Upper lobe of left lung (tissue), 6 donors: ENCODE measurements around the gene TRAP1. TPM values are rescaled to one million over a fixed set of nuclear protein-coding genes. Genes with fewer than 3 reads are reported as not detected.
A peak's percentile ranks its signal among the peaks of the same experiment; 100 is the strongest.

Experiments
- ATAC-seq, 2 donors: fragments of 200-7000 bp; cut with Tn5 transposase; one replicate each; pipeline ENCODE4 v1.9.1; 2022; ENCODE audit warnings: mild to moderate bottlenecking in 2 of 2, moderate library complexity in 2 of 2; ENCODE audit not compliant: low FRiP score in 2 of 2
- DNase-seq, 2 donors: peaks; one replicate each; pipeline ENCODE4 v3.0.0-alpha.2; 2019 to 2020
- H3K27ac ChIP-seq, 4 donors: fragments of 200-600 bp; sonication (generic); one replicate each; pipeline ENCODE4 v1.5.1; 2016 to 2019
- H3K27me3 ChIP-seq, 4 donors: fragments of 200-600 bp; sonication (generic); one replicate each; pipeline ENCODE4 v1.5.1; 2017 to 2019
- H3K36me3 ChIP-seq, 4 donors: fragments of 200-600 bp; sonication (generic); one replicate each; pipeline ENCODE4 v1.5.1; 2016 to 2019
- H3K4me1 ChIP-seq, 4 donors: fragments of 200-600 bp; sonication (generic); one replicate each; pipeline ENCODE4 v1.5.1; 2018 to 2019
- H3K4me3 ChIP-seq, 4 donors: fragments of 200-600 bp; sonication (generic); one replicate each; pipeline ENCODE4 v1.5.1; 2017 to 2019; ENCODE audit warnings: mild to moderate bottlenecking in 2 of 4, moderate library complexity in 1 of 4
- H3K9me3 ChIP-seq, 4 donors: fragments of 200-600 bp; sonication (generic); one replicate each; pipeline ENCODE4 v1.5.1; 2018 to 2019
- CTCF ChIP-seq, 6 experiments: fragments of 450-650 bp in 4 of 6; fragments of 200-600 bp in 2 of 6; sonication (generic) in 2 of 6; IDR thresholded peaks; one replicate each; pipeline ENCODE4 v1.5.1; 2016 to 2019; ENCODE audit warnings: antibody characterized with exemption in 6 of 6
- EP300 ChIP-seq, 4 donors: sonication (generic); formaldehyde crosslinking; IDR thresholded peaks; one replicate each; pipeline ENCODE4 v1.5.1; 2017; ENCODE audit warnings: antibody characterized with exemption in 4 of 4, control low read depth in 2 of 4
- POLR2A ChIP-seq, 4 donors: fragments of 450-650 bp; IDR thresholded peaks; one replicate each; pipeline ENCODE4 v1.5.1; 2016 to 2017; ENCODE audit warnings: antibody characterized with exemption in 4 of 4, mild to moderate bottlenecking in 2 of 4
- POLR2AphosphoS5 ChIP-seq, 2 donors: sonication (generic); formaldehyde crosslinking; IDR thresholded peaks; one replicate each; pipeline ENCODE4 v1.5.1; 2017; ENCODE audit warnings: antibody characterized with exemption in 2 of 2
- WGBS, 2 donors: methylation state at CpG; one replicate each; pipeline ENCODE4 v1.1.5; 2017 to 2018; 5-methylcytosine and 5-hydroxymethylcytosine counted together
- total RNA-seq, 6 donors: library from RNA; depleted of rRNA in 4 of 6; stranded (reverse); fragments of >200 nt in 4 of 6; gene quantifications; one replicate each; pipeline versions ENCODE4 v1.1.0 to v1.2.1, GENCODE V29; 2016 to 2021
- donor health status: DM: no; HTN: no; CAD: no; lungs with moderate emphysema.
- donor health status: DM: no; HTN: yes; CAD: no; lungs with severe emphysema.

The TRAP1 gene
- total RNA-seq, 6 donors from 2014 or later = 48.0 to 81.7 (median 55.0) TPM

DNA sequence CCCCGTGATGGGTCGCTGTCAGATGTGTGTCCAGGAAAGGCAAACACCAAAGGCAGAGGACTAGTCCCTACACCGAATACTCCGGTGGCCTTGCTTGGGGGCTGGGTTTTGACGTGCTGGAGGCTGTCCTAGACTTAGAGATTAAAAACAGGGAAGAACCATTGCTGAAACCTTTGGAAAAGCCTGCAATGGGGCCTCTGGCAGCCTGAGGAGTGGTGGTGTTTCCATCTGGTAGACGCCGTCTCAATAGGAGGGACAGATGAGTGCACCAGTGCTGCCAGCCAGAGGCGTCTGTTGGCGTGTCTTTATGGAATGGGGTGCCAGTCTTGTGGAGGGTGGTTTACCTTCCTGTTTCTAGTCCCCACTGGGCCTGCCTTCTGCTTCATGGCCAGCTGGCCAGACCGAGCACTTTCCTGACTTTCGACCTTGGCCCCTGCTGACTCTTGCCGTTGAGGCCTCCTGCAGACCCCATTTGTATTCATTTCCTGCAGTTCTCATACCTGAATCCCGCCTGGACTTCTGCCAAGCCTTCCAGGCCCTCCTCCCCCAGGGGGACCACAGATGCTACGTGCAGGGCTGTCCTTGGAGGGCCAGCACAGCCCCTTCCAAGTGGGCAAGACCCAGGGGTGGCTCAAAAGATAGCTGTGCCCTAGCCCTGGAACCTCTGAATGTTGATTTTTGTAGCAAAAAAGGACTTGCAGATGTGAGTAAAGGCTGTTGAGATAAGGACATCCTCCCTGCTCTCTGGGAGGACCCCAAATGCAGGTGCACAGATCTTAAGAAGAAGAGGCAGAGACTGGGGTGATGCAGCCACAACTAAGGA, 64.7 kb downstream of the TRAP1 start:
- no peak overlapping the region for H3K4me3 ChIP-seq
- peaks cover 7 to 50% (median 32%) of the 10 kb centered on the region in 4 donors for H3K36me3 ChIP-seq
- TF ChIP-seq POLR2AphosphoS5 (IDR thresholded peaks at IDR 0.05) (no peak), POLR2A (IDR thresholded peaks at IDR 0.05) (no peak), CTCF (IDR thresholded peaks at IDR 0.05) (no peak), EP300 (IDR thresholded peaks at IDR 0.05) (no peak)
- no peaks in the 10 kb centered on the region for H3K9me3 ChIP-seq
- WGBS, 2 donors = 91 to 96% methylated on average over 14 of the region's 14 CpGs
- no peaks in the 10 kb centered on the region for H3K4me1 ChIP-seq
- no peak overlapping the region for H3K27ac ChIP-seq
- H3K27me3 ChIP-seq = no peaks in the 10 kb centered on the region
- no peak for DNase-seq
- no peak for ATAC-seq

- TF ChIP-seq POLR2A (IDR thresholded peaks at IDR 0.05) (no peak), POLR2AphosphoS5 (IDR thresholded peaks at IDR 0.05) (no peak), EP300 (IDR thresholded peaks at IDR 0.05) (no peak), CTCF (IDR thresholded peaks at IDR 0.05) (no peak)
- peaks cover 1 to 41% (median 24%) of the 10 kb centered on the region in 4 donors for H3K36me3 ChIP-seq
- H3K9me3 ChIP-seq = no peaks in the 10 kb centered on the region
- H3K4me3 ChIP-seq = no peak overlapping the region
- DNase-seq (no peak), ATAC-seq (no peak)
- no peaks in the 10 kb centered on the region for H3K27me3 ChIP-seq
- no peak overlapping the region for H3K27ac ChIP-seq
- 81 to 86% methylated on average over 13 to 17 of the region's 18 CpGs for WGBS, 2 donors
- no peaks in the 10 kb centered on the region for H3K4me1 ChIP-seq
Observed at GRCh38 chr16:3651461-3652372, 65.6 kb downstream of the TRAP1 start.

- ATAC-seq (no peak), DNase-seq (peak in 1 of 2 donors; percentile 57)
- H3K4me3 ChIP-seq = no peak overlapping the region
- no peak overlapping the region for H3K27ac ChIP-seq
- H3K36me3 ChIP-seq = peaks cover 0 to 34% (median 18%) of the 10 kb centered on the region in 4 donors
- H3K9me3 ChIP-seq = no peaks in the 10 kb centered on the region
- H3K27me3 ChIP-seq = no peaks in the 10 kb centered on the region
- 82 to 89% methylated on average over 13 of the region's 13 CpGs for WGBS, 2 donors
- H3K4me1 ChIP-seq = no peaks in the 10 kb centered on the region
- no peak for TF ChIP-seq POLR2A (IDR thresholded peaks at IDR 0.05)
- TF ChIP-seq CTCF (IDR thresholded peaks at IDR 0.05) = no peak
- TF ChIP-seq EP300 (IDR thresholded peaks at IDR 0.05) = no peak
- TF ChIP-seq POLR2AphosphoS5 (IDR thresholded peaks at IDR 0.05) = no peak
Observed at GRCh38 chr16:3650631-3651265, 66.6 kb downstream of the TRAP1 start.

DNA sequence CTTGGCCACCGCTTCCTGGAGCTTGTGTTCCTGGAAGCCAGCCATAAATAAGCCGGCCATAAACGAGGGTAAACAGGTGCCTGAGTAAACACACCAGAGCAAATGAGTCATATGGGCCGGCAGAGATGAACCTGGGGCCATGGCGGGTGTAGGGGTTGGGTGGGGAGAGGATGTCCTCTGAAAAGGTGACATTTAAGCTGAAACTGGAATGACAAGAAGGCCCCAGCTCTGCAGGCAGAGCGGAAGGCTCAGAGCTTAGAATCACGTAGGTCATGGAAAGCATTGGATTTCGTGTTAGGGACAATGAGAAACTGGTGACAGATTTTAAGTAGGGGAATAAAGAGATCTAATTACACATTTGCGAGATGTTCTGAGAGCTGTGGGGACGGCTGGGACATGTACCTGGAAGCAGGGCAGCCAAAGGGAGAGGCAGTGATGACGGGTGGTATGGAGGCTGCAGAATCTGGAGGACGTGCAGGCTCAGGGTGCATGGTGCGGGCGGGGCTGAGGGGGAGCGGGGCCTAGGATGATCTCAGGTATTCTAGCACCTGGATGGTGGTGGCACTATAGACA, 70.9 kb downstream of the TRAP1 start:
- DNase-seq (peak in 1 of 2 donors; percentile 18), ATAC-seq (peak in 1 of 2 donors; percentile 21)
- Histone ChIP-seq H3K27me3 (no peaks in the 10 kb centered on the region), H3K4me1 (no peaks in the 10 kb centered on the region), H3K36me3 (peaks cover 0 to 35% (median 16%) of the 10 kb centered on the region in 4 donors), H3K4me3 (no peak overlapping the region), H3K27ac (no peak overlapping the region), H3K9me3 (no peaks in the 10 kb centered on the region)
- no peak for TF ChIP-seq EP300 (IDR thresholded peaks at IDR 0.05)
- TF ChIP-seq CTCF (IDR thresholded peaks at IDR 0.05) = no peak
- no peak for TF ChIP-seq POLR2A (IDR thresholded peaks at IDR 0.05)
- TF ChIP-seq POLR2AphosphoS5 (IDR thresholded peaks at IDR 0.05) = no peak
- 78 to 82% methylated on average over 15 of the region's 15 CpGs for WGBS, 2 donors
